HG03439 (cell line): Measurements from ENCODE around the gene ELOVL6.

Experiments used
- ATAC-seq: cut with Tn5 transposase; IDR thresholded peaks from one replicate; pipeline ENCODE4 v1.9.1; 2021; ENCODE audit warnings: mild to moderate bottlenecking, moderate library complexity; ENCODE audit not compliant: unreplicated experiment

ELOVL6 gene

GRCh38 chr4:109998867-109999584 lies 199.4 kb downstream of the ELOVL6 start:
- ATAC-seq, result peak; percentile 48

- ATAC-seq, result no peak
These were observed 201.9 kb downstream of the ELOVL6 start for GRCh38 chr4:109996526-109996925.
